ENCODE results near the gene SMAP1.
A peak's percentile ranks its signal among the peaks of the same experiment; 100 is the strongest.

Gene SMAP1

DNA sequence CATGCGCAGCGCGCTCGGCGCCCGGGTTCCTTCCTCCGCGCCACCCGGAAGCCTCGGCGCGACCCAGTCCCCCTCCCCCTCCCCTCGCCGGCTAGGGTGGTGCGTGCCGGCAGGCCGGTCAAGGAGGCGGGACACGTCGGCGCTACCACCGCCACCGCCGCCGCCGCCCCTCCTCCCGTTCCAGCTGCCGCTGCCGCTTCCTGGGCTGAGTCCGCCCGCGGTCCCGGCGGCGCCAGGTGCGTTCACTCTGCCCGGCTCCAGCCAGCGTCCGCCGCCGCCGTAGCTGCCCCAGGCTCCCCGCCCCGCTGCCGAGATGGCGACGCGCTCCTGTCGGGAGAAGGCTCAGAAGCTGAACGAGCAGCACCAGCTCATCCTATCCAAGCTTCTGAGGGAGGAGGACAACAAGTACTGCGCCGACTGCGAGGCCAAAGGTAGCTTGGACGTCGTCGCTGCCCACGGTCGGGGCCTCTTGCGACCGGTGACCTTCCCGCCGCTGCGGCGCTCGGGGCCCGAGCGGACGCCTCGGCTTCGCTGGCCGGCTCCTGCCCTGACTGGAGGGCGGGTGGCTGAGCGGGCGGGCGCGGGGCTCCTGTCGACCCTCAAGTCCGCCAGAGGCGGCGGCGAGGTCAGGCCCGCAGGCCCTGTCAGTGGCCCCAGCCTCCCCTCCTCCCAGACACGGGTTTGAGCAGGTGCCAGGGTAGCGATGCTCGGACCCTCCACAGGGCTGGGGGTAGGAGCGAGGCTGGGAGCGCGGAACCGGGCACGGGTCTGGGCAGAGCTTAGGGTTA is at the start of gene SMAP1:
Gene SMAP1 (plus strand): TSS at position 173 of the 788 bp plus-strand sequence. CDS start 141 bp downstream, at position 314.
- in situ Hi-C loops (cut with MboI; ENCODE audit: low sequenced_read_pairs) = no loop called here
- H3K36me3 ChIP-seq (replicated peaks) = no peaks in the 10 kb centered on the region; the same call in 1 of the 2 replicates
- peak within 1 kb of the TSS; percentile 76 for H3K4me3 ChIP-seq
- H3K27me3 ChIP-seq (ENCODE audit: low read depth) = no peaks in the 10 kb centered on the region
- H3K9me3 ChIP-seq = no peaks in the 10 kb centered on the region
- peaks cover 10% of the 10 kb centered on the region for H3K4me1 ChIP-seq
- DNase-seq (ENCODE audit: low spot score in 2 of 2) = peak; percentile 89 to 96

DNA sequence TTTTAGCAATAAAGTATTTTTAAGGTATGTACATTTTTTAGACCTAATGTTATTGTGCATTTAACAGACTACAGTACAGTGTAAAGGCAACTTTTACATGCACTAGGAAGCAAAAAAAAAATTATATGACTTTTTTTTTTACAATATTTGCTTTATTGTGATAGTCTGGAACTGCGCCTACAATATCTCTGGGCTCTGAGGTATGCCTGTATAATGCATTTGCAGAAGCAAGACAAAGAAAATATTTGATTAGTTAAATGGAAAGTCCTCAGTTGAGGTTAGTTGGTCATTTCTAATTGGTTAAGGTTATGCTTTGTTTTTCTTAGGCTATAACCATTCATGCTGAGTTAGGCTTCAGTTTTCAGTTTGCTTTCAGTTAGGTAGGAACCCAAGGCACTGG is 46.9 kb upstream of the SMAP1 start:
- in situ Hi-C loops (cut with MboI; ENCODE audit: low sequenced_read_pairs) = no loop called here
- H3K9me3 ChIP-seq = no peaks in the 10 kb centered on the region
- H3K4me1 ChIP-seq = no peaks in the 10 kb centered on the region
- H3K27me3 ChIP-seq (ENCODE audit: low read depth) = no peaks in the 10 kb centered on the region
- DNase-seq (ENCODE audit: low spot score in 2 of 2) = no peak
- H3K4me3 ChIP-seq = no peak overlapping the region
- H3K36me3 ChIP-seq (replicated peaks) = no peaks in the 10 kb centered on the region

DNA sequence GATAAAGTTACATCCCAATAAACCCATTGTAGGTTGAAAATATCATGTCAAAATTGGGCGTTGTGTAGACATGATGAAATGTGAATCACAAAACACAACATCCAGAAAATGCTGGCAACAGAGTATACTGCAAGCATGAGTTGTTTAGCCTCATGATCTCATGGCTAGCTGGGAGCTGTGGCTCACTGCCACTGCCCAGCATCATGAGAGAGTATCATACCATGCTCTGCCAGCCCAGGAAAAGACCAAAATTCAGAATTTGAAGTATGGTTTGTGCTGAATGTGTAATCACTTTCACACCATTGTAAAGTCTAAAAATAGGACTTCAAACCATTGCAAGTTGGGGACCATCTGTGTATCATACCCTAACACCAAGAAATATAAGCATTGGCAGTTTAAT is 45.2 kb upstream of the SMAP1 start:
- no peaks in the 10 kb centered on the region for H3K36me3 ChIP-seq (replicated peaks)
- no peak overlapping the region for H3K4me3 ChIP-seq
- in situ Hi-C loops (cut with MboI; ENCODE audit: low sequenced_read_pairs) = no loop called here
- no peak for DNase-seq (ENCODE audit: low spot score in 2 of 2)
- no peaks in the 10 kb centered on the region for H3K27me3 ChIP-seq (ENCODE audit: low read depth)
- no peaks in the 10 kb centered on the region for H3K9me3 ChIP-seq
- H3K4me1 ChIP-seq = no peaks in the 10 kb centered on the region

DNA sequence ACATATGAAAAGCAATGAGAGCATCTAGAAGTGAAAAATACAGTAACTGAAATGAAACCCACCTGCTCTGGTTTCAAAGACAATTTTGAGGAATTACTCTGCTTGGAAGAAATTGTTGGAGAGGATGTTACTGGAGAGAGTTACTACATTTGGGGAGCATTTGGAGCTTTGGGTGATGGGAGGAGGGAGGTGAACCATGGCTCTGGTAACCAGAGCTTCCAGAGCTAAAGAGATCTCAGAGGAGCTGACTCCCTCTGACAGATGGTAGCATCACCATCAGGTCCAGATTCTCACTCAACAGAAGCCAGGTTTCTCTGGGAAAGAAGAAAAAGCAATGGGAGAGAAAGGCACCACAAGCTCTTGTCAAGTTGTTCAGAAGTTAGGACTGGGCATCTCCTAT is 42.2 kb upstream of the SMAP1 start:
- in situ Hi-C loops (cut with MboI; ENCODE audit: low sequenced_read_pairs) = no loop called here

DNA sequence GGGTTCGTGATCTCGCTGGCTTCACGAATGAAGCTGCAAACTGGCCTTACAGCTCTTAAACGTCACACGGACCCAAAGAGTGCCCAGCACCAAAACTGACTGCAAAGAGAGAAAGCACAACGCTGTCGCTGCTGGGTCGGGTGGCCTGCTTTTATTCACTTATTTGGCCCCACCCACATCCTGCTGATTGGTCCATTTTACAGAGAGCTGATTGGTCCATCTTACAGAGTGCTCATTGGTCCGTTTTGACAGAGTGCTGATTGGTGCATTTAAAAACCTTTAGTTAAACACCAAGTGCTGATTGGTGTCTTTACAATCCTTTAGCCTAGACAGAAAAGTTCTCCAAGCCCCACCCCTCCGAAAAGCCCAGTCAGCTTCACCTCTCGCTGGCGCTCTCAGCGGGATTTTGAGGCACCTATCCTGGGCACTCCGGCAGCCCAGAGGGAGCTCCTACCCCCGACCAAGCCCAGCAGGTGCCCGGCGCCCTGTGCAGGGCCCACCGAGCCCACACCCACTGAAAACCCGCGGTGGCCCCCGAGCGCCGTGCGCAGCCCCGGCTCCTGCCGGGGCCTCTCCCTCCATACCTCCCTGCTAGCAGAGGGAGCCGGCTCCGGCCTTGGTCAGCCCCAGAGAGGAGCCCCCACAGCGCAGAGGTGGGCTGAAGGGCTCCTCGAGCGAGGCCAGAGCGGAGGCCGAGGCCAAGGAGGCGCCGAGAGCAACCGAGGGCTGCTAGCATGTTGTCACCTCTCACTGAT is 40.0 kb upstream of the SMAP1 start:
- no peak for DNase-seq (ENCODE audit: low spot score in 2 of 2)
- no peaks in the 10 kb centered on the region for H3K9me3 ChIP-seq
- H3K36me3 ChIP-seq (replicated peaks) = no peaks in the 10 kb centered on the region
- no peak overlapping the region for H3K4me3 ChIP-seq
- H3K27me3 ChIP-seq (ENCODE audit: low read depth) = no peaks in the 10 kb centered on the region
- H3K4me1 ChIP-seq = 0 out of 2 replicates have a peak, but pooled peaks cover 2% of the 10 kb centered on the region
- in situ Hi-C loops (cut with MboI; ENCODE audit: low sequenced_read_pairs) = no loop called here

More for the DNA sequence above, 42.2 kb upstream of the SMAP1 start:
- no peak for DNase-seq (ENCODE audit: low spot score in 2 of 2)
- H3K36me3 ChIP-seq (replicated peaks) = no peaks in the 10 kb centered on the region
- H3K4me3 ChIP-seq = no peak overlapping the region
- H3K4me1 ChIP-seq = no peaks in the 10 kb centered on the region
- no peaks in the 10 kb centered on the region for H3K9me3 ChIP-seq
- no peaks in the 10 kb centered on the region for H3K27me3 ChIP-seq (ENCODE audit: low read depth)

DNA sequence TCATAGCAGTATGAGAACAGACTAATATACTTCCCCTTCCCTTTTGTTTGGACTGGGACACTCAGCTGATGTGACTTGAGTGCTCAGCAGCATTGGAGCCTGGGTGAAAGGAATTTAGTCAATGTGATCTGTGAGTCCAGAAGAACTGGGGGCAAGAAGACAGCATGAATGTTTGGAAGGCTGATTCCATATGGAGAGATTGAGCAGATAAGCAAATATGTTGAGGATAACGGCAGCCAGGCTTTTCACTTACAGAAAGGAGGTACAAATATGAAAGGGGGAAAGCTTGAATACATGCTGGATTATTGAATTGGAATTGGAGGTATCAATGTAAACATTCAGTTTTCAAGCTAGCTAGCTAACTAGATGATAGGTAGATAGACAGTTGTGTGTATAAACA is 37.8 kb upstream of the SMAP1 start:
- Histone ChIP-seq H3K36me3 (replicated peaks) (no peaks in the 10 kb centered on the region), H3K9me3 (no peaks in the 10 kb centered on the region), H3K4me3 (no peak overlapping the region), H3K27me3 (ENCODE audit: low read depth) (no peaks in the 10 kb centered on the region), H3K4me1 (0 out of 2 replicates have a peak, but pooled peaks cover 2% of the 10 kb centered on the region)
- DNase-seq (ENCODE audit: low spot score in 2 of 2) = no peak
- in situ Hi-C loops (cut with MboI; ENCODE audit: low sequenced_read_pairs) = no loop called here

DNA sequence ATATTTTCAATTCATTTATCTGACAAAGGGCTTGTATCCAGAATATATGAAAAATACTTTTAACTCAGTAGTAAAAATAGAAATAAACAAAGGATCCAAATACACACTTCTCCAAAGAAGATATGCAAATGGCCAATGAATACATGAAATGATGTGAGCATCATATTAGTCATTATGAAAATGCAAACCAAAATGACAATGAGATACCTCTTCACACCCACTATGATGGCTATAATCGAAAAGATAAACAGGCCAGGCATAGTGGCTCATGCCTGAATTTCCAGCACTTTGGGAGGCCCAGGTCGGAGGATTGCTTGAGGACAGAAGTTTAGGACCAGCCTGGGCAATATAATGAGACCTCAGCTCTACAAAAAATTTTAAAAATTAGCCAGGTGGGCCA is 33.8 kb upstream of the SMAP1 start:
- DNase-seq (ENCODE audit: low spot score in 2 of 2) = no peak
- Histone ChIP-seq H3K36me3 (replicated peaks) (no peaks in the 10 kb centered on the region), H3K4me1 (peaks cover 14% of the 10 kb centered on the region), H3K27me3 (ENCODE audit: low read depth) (no peaks in the 10 kb centered on the region), H3K4me3 (no peak overlapping the region), H3K9me3 (no peaks in the 10 kb centered on the region)
- in situ Hi-C loops (cut with MboI; ENCODE audit: low sequenced_read_pairs) = no loop called here

DNA sequence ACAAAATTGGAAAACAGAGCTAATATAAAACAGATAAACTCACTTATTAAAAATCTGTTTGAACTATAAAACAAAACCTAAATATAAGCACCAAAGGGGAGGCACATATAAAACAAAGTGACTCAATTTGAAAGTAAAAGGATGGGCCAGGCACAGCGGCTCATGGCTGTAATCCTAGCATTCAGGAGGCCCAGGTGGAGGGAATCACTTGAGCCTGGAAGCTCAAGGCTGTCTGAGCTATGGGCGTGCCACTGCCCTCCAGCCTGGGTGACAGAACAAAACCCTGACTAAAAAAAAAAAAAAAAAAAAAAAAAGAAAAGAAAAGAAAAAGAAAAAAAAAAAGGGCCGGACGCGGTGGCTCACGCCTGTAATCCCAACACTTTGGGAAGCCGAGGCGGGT is 31.1 kb upstream of the SMAP1 start:
- no peak overlapping the region for H3K4me3 ChIP-seq
- in situ Hi-C loops (cut with MboI; ENCODE audit: low sequenced_read_pairs) = no loop called here
- peak; percentile 69 to 76 for DNase-seq (ENCODE audit: low spot score in 2 of 2)

DNA sequence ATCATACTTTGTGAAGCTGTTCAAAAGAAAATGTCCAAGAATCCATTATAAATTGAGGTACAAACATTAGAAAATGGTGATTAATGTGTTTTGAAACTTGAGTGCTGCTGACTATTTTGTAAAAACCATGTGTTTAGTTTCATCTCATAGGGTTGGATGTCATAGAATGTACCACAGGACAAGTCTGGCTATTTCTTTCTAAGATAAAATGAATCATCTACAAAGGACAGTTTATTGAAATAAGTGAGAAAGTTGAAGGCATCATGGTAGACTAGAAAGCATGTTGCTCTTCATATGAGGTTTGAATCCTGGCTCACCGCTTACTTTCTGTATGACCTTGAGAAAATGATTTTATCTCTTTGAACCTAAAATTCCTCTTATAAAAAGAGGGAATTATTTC is 29.2 kb upstream of the SMAP1 start:
- no peak overlapping the region for H3K4me3 ChIP-seq
- peaks cover 14% of the 10 kb centered on the region for H3K4me1 ChIP-seq
- no peaks in the 10 kb centered on the region for H3K36me3 ChIP-seq (replicated peaks)
- no peaks in the 10 kb centered on the region for H3K9me3 ChIP-seq
- H3K27me3 ChIP-seq (ENCODE audit: low read depth) = no peaks in the 10 kb centered on the region
- in situ Hi-C loops (cut with MboI; ENCODE audit: low sequenced_read_pairs) = no loop called here
- no peak for DNase-seq (ENCODE audit: low spot score in 2 of 2)

More for the DNA sequence above, 31.1 kb upstream of the SMAP1 start:
- peaks cover 14% of the 10 kb centered on the region for H3K4me1 ChIP-seq
- no peaks in the 10 kb centered on the region for H3K27me3 ChIP-seq (ENCODE audit: low read depth)
- H3K9me3 ChIP-seq = no peaks in the 10 kb centered on the region
- H3K36me3 ChIP-seq (replicated peaks) = no peaks in the 10 kb centered on the region

DNA sequence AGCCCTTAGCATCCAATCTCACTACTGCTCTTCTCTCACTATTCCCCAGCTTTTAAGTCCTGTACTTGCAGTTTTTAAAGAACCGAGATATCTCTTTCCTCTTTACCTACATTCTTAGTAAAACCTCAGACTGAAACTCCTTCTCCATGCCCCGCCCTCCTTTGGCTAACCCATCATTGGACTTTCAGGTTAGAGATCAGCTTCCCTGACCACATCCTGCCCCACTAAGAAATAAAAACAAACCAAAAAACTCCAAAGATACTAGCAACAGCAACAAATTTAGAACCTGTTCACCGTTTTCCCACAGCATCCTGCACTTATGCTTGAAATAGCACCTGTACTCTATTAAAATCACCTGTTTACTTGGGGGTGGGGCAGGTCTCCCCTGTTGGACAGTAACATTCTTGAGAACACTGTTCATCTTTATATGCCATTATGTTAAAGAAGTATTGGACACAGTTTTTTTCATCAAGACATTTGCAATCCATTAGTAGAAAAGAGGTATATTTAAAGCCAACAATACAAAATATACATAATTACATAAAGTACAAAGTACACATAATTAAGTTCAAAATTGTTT is 16.3 kb upstream of the SMAP1 start:
- Histone ChIP-seq H3K4me1 (no peaks in the 10 kb centered on the region), H3K4me3 (no peak overlapping the region), H3K9me3 (no peaks in the 10 kb centered on the region), H3K27me3 (ENCODE audit: low read depth) (no peaks in the 10 kb centered on the region), H3K36me3 (replicated peaks) (no peaks in the 10 kb centered on the region)
- in situ Hi-C loops (cut with MboI; ENCODE audit: low sequenced_read_pairs) = no loop called here
- DNase-seq (ENCODE audit: low spot score in 2 of 2) = no peak

DNA sequence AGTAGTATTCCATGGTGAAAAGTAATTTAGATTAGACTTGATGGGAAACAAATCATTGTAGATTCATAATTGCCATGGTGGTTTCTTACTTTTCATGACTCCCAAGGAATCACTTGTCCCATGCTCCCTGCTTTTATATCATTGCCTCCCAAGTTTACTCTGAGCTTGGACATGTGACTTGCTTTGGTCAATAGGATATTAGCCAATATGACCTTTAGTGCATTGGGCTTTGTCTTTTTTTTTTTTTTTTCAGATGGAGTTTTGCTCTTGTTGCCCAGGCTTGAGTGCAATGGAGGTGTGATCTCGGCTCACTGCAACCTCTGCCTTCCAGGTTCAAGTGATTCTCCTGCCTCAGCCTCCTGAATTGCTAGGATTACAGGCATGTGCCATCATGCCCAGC is 15.5 kb upstream of the SMAP1 start:
- Histone ChIP-seq H3K9me3 (no peaks in the 10 kb centered on the region), H3K4me3 (no peak overlapping the region), H3K36me3 (replicated peaks) (no peaks in the 10 kb centered on the region), H3K4me1 (no peaks in the 10 kb centered on the region), H3K27me3 (ENCODE audit: low read depth) (no peaks in the 10 kb centered on the region)
- no peak for DNase-seq (ENCODE audit: low spot score in 2 of 2)
- in situ Hi-C loops (cut with MboI; ENCODE audit: low sequenced_read_pairs) = no loop called here

DNA sequence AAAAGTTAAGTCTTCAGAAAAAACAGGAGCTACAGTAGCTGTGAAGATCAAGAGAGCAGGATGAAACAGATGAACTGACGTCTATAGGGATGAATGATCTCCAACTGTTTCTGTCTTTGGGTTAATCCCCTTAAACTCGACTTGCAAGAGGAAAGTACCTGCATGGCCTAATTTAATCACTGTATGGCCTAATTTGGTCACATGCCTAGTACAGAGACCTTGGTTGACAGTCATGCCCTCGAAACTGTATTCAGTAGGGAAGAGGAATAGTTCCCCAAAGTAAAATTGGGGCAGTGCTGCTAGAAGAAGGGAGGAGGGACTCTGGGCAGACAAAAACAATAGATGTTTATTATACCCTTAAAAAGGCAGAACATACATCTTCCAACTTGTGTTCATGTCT is 10.0 kb upstream of the SMAP1 start:
- no peaks in the 10 kb centered on the region for H3K27me3 ChIP-seq (ENCODE audit: low read depth)

DNA sequence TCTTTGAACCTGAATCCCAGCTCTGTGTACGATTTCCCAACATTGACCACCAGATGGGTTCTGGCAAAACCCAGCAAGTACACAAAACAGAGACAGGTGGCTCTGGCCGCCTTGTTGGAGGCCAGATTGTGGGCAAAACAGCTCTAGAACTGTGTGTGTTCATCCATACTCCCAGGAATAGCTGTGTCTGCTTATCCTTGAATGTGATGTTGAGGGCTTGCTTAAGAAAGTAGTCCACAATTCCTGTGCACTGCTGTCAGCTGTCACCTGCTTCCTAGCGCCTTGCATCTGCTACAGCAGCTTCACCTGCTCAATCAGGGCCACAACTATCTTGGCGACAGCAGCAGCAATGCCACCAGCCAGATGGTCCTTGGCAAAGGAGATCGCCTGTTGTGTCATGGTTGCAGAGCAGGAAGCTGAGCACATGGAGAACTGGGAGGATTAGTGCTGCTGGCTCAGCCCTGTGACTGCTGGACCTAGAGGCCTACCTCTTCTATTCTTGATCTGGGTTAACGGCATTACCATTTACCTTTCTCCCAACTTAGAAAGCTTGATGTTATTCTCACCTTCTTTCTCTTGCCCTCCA is 3.7 kb upstream of the SMAP1 start:
- Histone ChIP-seq H3K9me3 (no peaks in the 10 kb centered on the region), H3K4me3 (no peak overlapping the region), H3K36me3 (replicated peaks) (no peaks in the 10 kb centered on the region; the same call in 1 of the 2 replicates), H3K4me1 (no peaks in the 10 kb centered on the region; the same call in 1 of the 2 replicates), H3K27me3 (ENCODE audit: low read depth) (no peaks in the 10 kb centered on the region)
- DNase-seq (ENCODE audit: low spot score in 2 of 2) = no peak
- in situ Hi-C loops (cut with MboI; ENCODE audit: low sequenced_read_pairs) = no loop called here

More for the DNA sequence above, 10.0 kb upstream of the SMAP1 start:
- Histone ChIP-seq H3K36me3 (replicated peaks) (no peaks in the 10 kb centered on the region), H3K4me1 (no peaks in the 10 kb centered on the region), H3K4me3 (no peak overlapping the region), H3K9me3 (no peaks in the 10 kb centered on the region)
- in situ Hi-C loops (cut with MboI; ENCODE audit: low sequenced_read_pairs) = no loop called here
- DNase-seq (ENCODE audit: low spot score in 2 of 2) = no peak
